ENCODE measurements around the gene FNDC3B.

The FNDC3B gene

DNA sequence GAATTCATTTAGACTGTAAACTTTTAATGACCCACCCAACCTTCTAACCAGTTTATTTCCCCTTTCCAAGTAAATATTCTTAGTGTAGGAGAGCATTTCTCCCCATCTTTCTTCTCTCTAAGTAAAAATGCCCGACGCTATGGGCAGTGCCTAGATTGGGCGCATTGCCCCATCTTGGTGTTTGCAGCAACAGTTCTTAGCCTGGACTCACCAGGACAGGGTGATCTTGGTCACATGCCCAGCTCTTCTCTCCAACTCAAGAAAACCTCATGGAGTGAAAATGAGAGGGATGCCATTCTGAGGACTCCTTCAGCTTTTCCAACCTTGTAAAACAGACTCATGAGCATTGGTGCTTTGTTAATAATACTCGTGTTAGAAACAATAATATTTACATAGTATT is 332.2 kb downstream of the FNDC3B start:
- DNase-seq (ENCODE audit: low spot score) = no peak

DNA sequence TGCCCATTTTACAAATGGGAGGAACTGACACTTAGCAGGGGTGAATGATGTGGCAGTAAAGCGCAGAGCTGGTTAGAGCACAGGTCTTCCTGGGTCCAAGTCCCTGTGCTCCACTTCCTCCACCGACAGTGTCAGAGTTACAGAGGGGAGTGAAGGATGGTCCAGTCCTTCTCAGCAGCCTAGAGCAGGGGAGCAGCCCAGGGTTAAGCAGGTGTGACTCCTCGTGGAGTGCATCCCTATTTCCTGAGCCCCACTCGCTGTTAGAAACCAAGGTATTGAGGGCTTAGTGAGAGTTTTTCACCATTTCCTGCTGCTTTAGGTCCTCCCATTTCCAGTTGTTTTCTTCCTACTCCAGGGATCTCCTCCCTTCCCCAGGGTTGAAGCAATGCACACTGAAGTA is 333.5 kb downstream of the FNDC3B start:
- DNase-seq (ENCODE audit: low spot score) = no peak

DNA sequence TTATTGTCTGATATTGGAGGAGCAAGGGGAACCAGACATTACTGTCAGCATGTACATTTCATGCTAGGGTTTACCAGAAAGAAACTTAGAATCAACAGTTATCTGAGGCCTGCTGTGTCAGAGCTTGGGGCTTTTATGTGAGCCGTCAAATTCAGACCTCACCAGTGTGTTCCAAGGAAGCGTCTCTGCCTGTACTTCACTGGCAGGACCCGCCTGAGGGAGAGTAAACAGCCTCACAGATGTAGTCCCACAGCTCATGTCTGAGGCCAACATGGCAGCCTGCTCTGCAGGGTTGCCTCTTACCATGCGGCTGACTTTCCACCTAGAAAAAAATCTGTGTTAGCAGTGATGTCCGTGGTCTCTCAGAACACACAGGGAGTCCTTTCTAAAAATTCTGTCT is 334.5 kb downstream of the FNDC3B start:
- DNase-seq (ENCODE audit: low spot score) = no peak

DNA sequence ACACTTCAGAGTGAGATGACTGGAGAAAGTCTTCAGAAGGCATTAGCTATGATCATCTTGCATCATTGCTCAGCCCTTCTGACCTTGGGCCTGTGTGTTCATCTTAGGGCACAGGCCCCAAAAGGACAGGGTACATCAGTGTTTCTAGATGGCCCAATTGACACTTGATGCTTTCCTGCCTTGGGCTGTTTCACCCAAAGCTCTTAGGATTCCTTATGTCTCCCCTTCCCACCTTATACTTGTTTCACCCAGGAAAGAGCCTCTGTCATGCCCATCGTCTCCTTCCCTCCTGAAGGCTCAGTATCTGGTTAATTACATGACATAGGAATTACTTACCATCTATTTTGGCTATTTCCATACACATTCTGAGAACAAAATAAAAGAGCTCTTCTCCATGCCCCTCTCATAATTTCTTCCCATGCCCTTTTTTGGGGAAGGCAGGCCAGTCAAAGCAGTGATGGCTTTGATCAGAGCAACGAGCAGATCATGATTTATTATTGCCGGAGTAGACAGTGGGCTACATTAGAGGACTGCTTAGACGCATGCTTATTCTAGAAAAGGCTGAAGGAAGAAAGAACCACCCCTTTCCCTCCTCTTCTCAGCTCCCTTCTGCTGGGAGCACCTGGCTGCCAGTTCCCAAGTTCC is 335.9 kb downstream of the FNDC3B start:
- no peak for DNase-seq (ENCODE audit: low spot score)

DNA sequence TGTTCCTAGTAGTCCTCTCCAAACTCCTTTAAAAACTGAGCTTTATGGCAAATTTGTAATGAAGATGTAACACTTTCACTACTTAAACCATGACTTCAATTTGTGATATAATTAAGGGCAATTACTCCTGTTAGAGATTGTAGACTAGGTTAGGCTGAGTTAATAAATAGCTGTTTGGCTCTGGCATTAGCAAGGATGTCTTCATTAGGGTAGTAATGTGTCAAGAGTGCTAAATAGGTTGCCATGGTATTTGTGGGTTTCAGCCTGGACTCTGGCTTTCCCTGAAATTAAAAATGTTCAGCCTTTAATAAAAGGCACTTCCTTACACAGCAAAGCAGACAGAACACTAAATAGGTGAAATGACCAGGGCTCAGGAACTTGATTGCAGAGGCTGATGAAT is 337.0 kb downstream of the FNDC3B start:
- no peak for DNase-seq (ENCODE audit: low spot score)

DNA sequence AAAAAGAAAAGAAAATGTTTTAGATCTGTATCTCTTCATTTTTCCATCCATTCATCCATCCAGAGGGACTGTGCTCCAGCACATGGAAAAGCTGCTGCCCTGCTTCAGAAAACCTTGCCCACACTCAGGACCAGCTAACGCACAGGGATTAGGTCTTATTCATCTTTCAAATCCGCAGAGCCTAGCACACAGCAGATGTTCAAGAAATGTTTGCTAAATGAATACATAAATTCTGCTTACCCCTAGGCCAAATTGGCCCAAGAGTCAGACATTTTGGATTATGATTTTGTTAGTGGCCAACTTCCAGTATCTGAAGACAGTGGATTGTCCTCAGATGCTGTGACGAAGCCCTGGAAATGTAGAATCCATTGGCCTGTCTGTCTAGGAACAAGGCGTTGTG is 337.5 kb downstream of the FNDC3B start:
- DNase-seq (ENCODE audit: low spot score) = no peak

DNA sequence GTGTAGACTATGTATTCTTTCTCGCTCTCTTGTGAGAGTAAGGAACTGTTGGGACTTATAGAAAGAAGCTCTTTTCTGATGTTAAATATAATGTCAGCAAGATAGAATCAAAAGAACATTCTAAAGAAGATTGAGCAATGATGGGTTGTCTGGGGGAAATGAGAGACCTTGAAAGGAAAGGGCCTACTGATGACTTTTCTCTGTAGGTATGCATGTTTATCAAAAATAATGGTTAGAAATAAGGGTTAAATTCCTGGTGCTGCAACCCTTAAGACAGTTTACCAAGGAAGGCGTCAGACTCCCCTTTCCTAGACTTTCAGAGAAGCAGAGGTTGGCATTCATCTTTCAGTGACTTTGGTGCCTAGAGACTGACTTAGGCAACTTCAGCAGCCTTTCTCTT is 339.1 kb downstream of the FNDC3B start:
- no peak for DNase-seq (ENCODE audit: low spot score)

DNA sequence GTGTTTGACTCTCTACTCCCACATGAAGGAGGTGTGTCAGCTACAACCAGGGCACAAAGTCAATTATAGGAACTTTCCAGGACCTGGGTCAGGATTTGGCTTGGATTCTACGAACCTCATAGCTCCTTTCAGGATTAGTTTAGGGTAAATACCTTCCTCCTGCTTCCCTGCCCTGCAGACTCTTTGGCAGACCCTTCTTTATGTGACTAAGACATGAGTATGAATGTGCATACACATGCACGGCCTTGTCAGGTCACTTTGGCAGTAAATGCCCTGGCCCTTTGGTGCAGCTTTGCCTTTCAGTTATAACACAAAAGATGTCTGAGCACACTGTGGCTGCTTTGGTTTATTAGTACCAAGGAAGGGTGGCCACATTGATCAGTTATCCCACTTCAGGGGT is 340.0 kb downstream of the FNDC3B start:
- DNase-seq (ENCODE audit: low spot score) = no peak

DNA sequence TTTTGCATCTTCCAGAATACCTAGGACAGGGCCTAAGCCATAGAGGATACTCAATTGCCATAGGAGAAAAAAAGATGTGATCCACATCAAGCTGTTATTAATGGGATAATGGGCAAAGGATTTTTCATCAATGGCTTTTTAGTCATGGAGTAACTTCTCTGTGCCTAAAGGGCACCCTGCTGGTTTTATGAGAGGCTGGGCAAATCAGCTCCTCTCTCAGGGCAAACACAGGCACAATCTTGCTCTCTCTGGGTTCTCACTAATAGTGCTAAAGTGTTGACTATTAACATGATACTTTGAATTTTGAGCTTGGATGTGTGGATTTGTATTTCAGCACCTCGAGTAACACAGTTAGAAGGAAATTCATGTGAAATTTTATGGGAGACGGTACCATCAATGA is 341.3 kb downstream of the FNDC3B start:
- no peak for DNase-seq (ENCODE audit: low spot score)

DNA sequence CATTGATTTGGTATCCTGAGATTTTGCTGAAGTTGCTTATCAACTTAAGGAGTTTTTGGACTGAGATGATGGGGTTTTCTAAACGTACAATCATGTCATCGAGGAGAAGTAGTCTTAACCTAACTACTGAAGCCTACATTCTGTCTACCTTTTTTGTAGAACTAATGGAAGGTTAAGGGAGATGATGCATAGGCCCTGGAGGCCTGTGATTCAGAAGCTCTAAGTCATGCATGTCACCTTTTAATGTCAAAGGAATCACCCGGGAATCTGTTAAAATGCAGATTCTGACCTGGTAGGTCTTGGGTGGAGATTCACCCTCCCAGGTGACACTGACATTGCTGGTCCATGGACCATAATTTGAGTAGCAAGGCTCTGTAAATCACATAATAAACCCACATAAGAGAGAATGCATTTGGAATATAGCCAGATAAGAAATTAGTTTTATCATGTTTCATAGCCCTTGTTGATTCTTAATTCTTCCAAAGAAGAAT is 344.0 kb downstream of the FNDC3B start:
- no peak for DNase-seq (ENCODE audit: low spot score)

DNA sequence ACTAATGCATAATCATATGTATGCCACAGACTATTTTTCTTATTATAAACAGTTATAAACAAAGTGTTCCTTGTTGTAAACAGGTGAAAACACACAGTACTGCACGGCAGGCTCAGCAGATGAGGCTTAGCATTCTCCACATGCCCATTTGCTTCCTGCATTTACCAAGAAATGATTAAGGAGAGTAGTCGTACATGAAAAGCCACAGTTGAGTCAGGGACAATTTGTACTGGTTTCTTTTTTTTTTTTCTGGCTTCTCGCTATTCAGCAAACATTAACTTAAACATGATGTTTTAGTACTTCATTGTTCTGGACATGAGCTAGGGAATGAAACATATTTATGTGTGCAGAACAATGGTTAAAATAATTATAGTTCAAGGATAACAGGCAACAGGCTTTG is 345.5 kb downstream of the FNDC3B start:
- no peak for DNase-seq (ENCODE audit: low spot score)

DNA sequence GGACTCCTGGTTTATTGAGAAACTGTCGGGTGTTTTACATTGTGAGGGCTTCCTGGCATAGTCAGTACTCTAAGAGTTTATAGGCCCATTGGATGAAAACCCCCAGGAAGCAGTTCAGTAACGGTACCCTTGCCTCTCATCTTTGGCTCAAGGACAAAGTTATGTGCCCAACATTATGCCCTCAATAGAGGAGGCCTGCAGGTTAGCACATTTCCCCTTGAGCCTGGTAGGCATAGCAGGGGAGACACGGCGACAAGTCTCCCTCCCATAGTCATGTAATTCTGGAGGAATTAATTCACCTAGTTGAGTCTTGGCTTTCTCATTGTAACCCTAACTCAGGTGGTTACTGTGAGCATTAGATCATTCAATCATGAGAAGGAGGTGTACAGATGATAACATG is 348.4 kb downstream of the FNDC3B start:
- DNase-seq (ENCODE audit: low spot score) = no peak

DNA sequence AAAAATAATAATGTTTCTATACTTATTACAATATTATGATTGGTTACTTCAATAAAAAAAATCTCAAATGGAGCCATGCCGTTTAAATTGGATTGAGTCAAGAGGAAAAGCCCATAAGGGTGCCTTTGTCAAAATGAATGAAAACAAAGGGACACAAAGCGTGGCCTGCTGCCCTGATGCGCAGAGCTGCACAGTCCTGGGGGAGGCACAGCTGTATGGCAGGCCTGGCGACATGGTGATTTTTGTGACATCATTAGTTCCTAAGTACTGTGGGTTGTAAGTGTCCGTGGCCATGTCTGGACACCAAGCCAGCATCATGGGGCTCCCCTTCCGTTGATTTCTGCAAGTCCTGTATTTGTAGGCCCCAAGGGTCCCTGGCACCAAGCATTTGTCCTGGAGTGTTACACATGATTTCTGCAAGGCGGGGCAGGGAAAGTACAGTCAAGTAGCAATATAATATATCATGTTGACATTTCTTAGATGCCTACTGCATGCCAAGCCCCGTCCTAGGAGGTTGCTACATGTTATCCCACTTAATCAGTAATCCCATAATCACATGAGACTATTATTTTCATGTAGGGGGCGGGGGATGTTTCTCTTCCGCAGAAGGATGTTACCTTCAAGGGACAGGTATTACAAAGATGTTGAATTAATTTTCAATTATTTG is 349.2 kb downstream of the FNDC3B start:
- peak; percentile 62 for DNase-seq (ENCODE audit: low spot score)

DNA sequence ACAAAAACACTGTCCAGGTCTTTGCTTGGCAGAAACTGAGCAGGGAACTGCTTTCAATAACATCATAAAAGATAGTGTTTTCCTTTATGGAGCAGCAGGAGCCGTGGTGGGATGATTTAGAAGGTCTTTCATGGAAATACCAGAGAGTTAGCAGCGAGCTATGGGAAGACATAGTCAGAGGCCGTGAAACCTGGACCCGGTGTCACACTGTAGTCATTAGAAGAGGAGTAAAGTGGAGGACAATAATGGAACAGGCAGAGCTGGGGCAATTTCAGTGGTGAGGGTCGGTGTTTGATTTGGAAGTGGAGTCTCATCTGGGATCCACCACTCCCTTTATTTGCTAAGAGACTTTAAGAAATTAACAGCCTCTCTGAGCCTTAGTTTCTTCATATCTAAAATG is 351.4 kb downstream of the FNDC3B start:
- no peak for DNase-seq (ENCODE audit: low spot score)

DNA sequence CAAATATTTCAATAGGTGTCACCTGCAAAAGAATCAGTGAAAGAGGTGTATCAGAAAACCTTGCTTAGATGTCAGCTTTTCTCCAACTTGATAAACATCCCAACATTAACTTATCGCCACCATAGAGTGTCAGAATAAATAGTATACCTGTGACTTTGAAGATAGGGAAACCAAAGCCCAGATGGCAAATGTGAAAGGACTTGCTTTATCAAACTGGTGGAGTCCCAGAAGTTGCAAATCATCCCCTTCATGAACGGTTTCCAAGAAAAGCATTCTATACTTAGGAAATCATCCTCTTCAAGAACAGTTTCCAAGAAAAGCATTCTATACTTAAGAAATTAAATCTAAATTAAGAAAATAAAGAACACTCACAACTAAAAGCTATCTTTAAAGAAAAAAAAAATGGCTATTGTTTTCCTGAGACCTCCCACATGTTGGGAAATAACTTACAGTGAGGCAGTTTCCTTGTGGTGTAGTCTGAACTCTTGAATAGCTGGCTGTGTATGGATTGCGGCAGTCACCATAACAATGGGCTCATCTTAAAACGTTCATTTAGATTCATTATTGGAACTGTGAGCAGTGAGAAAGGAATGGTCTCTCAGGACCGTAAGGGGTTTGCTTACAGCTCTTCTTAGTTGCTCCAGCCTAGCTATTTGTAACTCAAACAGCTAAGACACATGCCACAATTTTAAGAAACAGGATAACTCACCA is 352.4 kb downstream of the FNDC3B start:
- no peak for DNase-seq (ENCODE audit: low spot score)

DNA sequence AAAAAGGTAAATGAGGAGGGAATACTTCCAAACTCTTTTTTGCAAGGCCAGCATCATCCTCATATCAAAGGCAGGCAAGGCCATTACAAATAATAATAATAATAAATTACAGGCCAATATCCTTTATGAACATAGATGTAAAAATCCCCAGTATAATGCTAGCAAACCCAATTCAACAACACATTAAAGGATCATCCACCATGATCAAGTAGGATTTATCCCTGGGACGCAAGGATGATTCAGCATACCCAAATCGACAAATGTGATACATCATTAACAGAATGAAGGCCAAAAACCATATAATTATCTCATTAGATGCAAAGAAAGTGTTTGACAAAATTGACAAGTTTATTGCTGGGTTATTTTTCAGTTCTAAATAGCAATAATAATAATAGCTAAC is 355.3 kb downstream of the FNDC3B start:
- DNase-seq (ENCODE audit: low spot score) = no peak

DNA sequence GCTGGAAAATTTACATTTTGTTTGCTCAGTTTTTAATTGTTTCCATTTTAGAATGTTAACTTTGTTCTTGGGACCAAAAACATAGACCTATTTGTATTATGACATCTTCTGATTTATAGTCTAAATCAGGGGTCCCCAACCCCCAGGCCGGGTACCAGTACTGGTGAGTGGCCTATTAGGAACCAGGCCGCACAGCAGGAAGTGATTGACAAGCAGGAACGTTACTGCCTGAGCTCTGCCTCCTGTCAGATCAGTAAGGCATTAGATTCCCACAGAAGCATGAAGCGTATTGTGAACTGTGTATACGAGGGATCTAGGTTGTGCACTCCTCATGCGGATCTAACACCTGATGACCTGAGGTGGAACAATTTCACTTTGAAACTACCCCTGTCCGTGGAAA is 357.0 kb downstream of the FNDC3B start:
- DNase-seq (ENCODE audit: low spot score) = no peak

DNA sequence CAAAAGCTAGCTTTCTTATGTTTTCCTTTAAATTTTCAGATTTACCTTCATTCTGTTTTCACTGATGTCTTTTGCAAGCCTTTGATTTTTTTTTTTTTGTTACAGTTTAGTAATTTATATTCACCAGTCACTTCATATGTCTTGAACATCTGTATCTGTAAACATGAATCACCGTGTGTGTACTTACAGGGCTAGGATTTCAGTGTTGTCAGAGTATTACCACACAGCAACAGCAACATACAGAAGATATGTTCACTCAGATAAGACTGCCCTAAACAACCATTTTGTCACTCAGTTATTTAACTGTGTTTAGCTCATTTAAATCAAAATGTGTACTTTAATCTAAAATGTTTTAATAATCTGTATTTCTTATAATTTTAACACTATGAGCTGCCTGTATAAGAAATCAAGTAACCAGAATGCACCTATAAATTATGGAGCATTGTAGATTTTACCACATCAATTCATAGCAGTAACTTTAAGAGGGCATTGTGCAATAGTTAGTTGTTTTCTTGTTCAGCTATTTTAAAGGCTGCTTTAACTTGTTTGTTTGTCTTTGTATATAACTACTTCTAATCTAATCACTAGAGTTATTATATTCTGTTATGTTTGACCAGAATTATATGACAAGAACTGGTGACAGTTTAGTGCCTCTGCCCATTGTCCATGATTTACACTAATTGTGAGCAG is 358.5 kb downstream of the FNDC3B start:
- DNase-seq (ENCODE audit: low spot score) = no peak

DNA sequence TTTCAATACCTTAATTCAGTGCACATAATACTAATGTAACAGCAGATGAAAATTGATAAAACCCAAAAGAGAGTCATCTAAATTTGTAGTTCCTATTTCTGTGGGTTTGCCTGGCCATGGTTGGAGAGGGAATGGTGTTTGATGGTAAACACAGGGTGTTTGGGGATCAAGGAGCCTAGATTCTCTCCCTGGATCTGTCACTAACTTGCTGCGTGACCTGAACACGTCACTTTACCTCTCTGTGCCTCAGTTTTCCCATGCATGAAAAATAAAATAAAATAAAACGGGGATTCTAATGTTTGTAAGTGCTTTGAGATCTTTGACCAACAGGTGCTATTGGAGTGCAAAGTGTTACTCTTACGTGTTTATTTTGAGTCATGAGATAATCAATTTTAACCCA is 359.1 kb downstream of the FNDC3B start:
- DNase-seq (ENCODE audit: low spot score) = no peak

DNA sequence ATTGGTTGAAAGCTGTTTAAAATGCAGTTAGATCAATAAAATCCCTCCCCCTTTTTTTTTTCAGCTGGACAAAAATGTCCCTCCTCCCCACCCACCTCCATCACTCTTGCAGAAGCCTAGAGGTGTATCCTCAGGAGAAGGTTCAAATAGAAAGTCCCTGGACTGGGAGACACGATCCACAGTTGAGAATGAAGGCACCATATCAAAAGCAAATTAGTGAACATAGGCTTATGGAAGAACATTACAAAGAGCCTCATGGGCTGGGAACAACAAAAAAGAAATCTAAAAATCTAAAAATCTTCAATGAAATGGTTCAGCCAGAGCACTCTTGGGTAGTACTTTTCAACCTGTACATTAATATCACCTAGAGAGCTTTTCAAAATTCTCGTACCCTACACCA is 362.7 kb downstream of the FNDC3B start:
- DNase-seq (ENCODE audit: low spot score) = no peak

DNA sequence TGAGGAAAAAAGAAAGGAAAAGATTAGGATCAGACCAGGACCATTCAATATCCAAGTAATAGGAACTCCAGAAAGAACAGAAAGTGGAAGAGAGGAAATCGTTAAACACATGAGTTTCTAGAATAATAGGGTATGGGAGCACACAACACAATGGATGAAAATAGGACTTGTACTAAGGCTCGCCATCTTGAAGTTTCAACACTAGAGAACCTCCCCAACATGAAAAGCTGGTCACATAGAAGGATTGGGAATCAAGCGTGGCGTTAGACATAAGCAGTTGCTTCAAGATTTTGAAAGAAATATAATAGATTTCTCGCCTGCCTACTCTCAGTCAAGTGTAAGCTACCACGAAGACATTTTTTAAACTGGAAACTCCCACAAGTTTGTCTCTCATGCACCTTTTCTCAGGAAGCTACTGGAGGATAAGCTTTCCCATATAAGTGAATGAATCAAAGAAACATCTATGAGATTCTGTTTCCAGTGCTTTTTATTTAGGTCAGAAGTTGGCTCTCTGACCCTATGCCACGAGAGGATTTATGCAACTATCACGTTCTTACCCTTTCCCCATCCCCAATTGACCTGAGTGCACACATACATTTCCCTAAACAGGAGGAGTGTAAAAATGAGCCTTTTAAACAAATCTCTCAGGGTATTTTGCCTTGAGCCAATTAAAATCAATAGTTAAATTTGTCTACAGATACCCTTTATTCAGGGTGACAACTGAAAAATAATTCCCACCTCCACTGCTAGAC is 363.7 kb downstream of the FNDC3B start:
- DNase-seq (ENCODE audit: low spot score) = no peak
